ENCODE results near the gene COL15A1.

DNA sequence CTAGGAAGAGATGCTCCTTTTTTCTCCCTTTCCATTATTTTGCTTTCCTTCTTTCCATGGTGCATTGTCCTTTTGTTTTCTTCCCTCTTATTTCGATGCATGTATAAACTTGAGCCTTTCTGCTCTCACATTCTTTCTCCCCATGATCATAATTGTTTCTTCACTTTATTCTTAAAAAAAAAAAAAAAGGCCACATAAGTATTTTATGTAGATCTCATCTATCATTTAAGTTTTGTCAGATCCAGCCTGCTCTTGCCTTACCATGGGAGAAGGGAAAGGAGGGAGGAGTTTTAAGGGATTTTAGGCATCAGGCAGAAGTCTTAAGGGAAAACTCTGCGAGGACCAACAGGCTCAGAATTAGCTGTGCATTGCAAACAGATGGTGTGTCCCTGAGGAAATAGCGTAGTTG lies 172.3 kb downstream of the COL15A1 start:
- TF ChIP-seq, protein P1, sequence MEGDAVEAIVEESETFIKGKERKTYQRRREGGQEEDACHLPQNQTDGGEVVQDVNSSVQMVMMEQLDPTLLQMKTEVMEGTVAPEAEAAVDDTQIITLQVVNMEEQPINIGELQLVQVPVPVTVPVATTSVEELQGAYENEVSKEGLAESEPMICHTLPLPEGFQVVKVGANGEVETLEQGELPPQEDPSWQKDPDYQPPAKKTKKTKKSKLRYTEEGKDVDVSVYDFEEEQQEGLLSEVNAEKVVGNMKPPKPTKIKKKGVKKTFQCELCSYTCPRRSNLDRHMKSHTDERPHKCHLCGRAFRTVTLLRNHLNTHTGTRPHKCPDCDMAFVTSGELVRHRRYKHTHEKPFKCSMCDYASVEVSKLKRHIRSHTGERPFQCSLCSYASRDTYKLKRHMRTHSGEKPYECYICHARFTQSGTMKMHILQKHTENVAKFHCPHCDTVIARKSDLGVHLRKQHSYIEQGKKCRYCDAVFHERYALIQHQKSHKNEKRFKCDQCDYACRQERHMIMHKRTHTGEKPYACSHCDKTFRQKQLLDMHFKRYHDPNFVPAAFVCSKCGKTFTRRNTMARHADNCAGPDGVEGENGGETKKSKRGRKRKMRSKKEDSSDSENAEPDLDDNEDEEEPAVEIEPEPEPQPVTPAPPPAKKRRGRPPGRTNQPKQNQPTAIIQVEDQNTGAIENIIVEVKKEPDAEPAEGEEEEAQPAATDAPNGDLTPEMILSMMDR (IDR thresholded peaks at IDR 0.05; ENCODE audit: low read depth, low read length, poor library complexity, severe bottlenecking): no peak
- no peak for TF ChIP-seq EZH2phosphoT487 (IDR thresholded peaks at IDR 0.05; ENCODE audit: borderline replicate concordance, low read length)
